Testis (tissue), 2 donors: ENCODE data around the gene OR4D1.

Source experiments
- POLR2A ChIP-seq: fragments of 450-650 bp; IDR thresholded peaks from one replicate; pipeline ENCODE4 v1.6.1; 2017; ENCODE audit warnings: antibody characterized with exemption, mild to moderate bottlenecking, moderate library complexity
- TF ChIP-seq, protein P1 (sequence below), 3 experiments: fragments of 450-650 bp in 2 of 3; fragments of 200-600 bp in 1 of 3; sonication (generic) in 1 of 3; IDR thresholded peaks; one replicate each; pipeline ENCODE4 v1.5.1; 2016 to 2019; ENCODE audit warnings: antibody characterized with exemption in 3 of 3, mild to moderate bottlenecking in 2 of 3, moderate library complexity in 1 of 3

DNA sequence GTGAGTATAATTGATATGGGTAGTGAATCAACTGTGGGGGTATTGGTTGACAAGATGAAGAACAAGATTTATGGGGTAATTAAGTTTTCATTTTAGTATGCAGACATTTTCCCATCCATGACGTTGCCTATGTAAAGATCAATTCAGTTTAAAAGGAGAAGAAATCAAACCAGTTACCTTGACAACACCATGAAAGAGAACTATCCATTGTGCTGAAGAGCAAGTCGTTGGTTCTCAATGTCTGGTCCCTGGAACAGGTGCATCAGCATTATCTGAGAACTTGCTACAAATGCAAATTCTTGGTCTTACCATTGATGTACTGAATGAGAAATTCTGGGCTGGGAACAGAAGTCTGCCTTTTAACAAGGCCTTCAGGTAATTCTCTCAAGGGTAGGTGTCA lies 17.8 kb downstream of the OR4D1 start:
- TF ChIP-seq, protein P1, sequence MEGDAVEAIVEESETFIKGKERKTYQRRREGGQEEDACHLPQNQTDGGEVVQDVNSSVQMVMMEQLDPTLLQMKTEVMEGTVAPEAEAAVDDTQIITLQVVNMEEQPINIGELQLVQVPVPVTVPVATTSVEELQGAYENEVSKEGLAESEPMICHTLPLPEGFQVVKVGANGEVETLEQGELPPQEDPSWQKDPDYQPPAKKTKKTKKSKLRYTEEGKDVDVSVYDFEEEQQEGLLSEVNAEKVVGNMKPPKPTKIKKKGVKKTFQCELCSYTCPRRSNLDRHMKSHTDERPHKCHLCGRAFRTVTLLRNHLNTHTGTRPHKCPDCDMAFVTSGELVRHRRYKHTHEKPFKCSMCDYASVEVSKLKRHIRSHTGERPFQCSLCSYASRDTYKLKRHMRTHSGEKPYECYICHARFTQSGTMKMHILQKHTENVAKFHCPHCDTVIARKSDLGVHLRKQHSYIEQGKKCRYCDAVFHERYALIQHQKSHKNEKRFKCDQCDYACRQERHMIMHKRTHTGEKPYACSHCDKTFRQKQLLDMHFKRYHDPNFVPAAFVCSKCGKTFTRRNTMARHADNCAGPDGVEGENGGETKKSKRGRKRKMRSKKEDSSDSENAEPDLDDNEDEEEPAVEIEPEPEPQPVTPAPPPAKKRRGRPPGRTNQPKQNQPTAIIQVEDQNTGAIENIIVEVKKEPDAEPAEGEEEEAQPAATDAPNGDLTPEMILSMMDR (IDR thresholded peaks at IDR 0.05), result no peak
- no peak for TF ChIP-seq POLR2A
